Panc1 (cell line): ENCODE measurements around the gene APPL1. TPM values are rescaled to one million over a fixed set of nuclear protein-coding genes. Genes with fewer than 3 reads are reported as not detected.

Source experiments
- ATAC-seq: fragments of 200-7000 bp; cut with Tn5 transposase; 2 replicates; pipeline ENCODE4 v1.9.1; 2020; ENCODE audit warnings: mild to moderate bottlenecking, moderate library complexity
- BruUV-seq: library from RNA; stranded (reverse); fragments of 400-500 nt; replicated peaks from 2 replicates; lab custom pipeline; 2021; lab: Mats Ljungman, UMichigan
- CTCF ChIA-PET: fragments of 300-600 bp; sonication (Branson Sonifier 250); formaldehyde crosslinking; loops from one replicate; lab custom pipeline; 2022; ENCODE audit warnings: antibody characterized with exemption; lab: Charles Lee
- POLR2A ChIA-PET: fragments of 300-600 bp; sonication (Branson Sonifier 250); formaldehyde crosslinking; loops from one replicate; lab custom pipeline; 2022; ENCODE audit warnings: antibody characterized with exemption; lab: Charles Lee
- DNase-seq: peaks from one replicate; pipeline ENCODE4 v3.0.0-alpha.2; 2010; ENCODE audit warnings: low read depth, low spot score
- H3K27ac ChIP-seq: 2 replicates; pipeline ENCODE4 v1.5.1; 2011; ENCODE audit warnings: mild to moderate bottlenecking, low read length, inconsistent platforms
- H3K27me3 ChIP-seq: fragments of 200-500 bp; sonication (Bioruptor generic); 2 replicates; pipeline ENCODE4 v1.6.0; 2014; ENCODE audit warnings: low read length, inconsistent platforms; ENCODE audit not compliant: control insufficient read depth, insufficient read depth
- H3K36me3 ChIP-seq: fragments of 200-500 bp; sonication (Bioruptor generic); 2 replicates; pipeline ENCODE4 v1.5.1; 2014; ENCODE audit warnings: inconsistent platforms, mild to moderate bottlenecking, low read length, moderate library complexity; ENCODE audit not compliant: control insufficient read depth, insufficient read depth
- H3K4me1 ChIP-seq: 2 replicates; pipeline ENCODE4 v1.5.1; 2011; ENCODE audit warnings: inconsistent platforms, mild to moderate bottlenecking, low read length, moderate library complexity; ENCODE audit not compliant: control insufficient read depth, insufficient read depth
- H3K4me3 ChIP-seq, 2 experiments: 2 replicates each; pipeline ENCODE4 v1.5.1; 2011 to 2012; ENCODE audit warnings: low read depth in 2 of 2, low read length in 2 of 2, mild to moderate bottlenecking in 2 of 2, inconsistent platforms in 1 of 2, moderate library complexity in 1 of 2
- H3K9me3 ChIP-seq: fragments of 200-500 bp; sonication (Bioruptor generic); 2 replicates; pipeline ENCODE4 v1.5.1; 2014; ENCODE audit warnings: low read depth, mild to moderate bottlenecking, inconsistent platforms, low read length, moderate library complexity; ENCODE audit not compliant: control insufficient read depth, insufficient read depth
- POLR2AphosphoS5 ChIP-seq: IDR thresholded peaks from 2 replicates; pipeline ENCODE4 v1.6.1; 2012; ENCODE audit warnings: mild to moderate bottlenecking, low read depth, low read length, moderate library complexity
- SIN3A ChIP-seq: IDR thresholded peaks from 2 replicates; pipeline ENCODE4 v1.6.1; 2012; ENCODE audit warnings: low read depth, mild to moderate bottlenecking, low read length, moderate library complexity, borderline replicate concordance; ENCODE audit not compliant: insufficient read depth
- TCF7L2 ChIP-seq: IDR thresholded peaks from 2 replicates; pipeline ENCODE4 v1.6.1; 2011; ENCODE audit warnings: mild to moderate bottlenecking, low read depth, low read length, inconsistent platforms
- in situ Hi-C: cut with HindIII; loops from 2 replicates; pipeline ENCODE4 v1.10.0; 2016; ENCODE audit warnings: low sequenced_read_pairs, low pct_unique_long_range_greater_than_20kb
- intact Hi-C: fragments of 100-400 bp; cut with micrococcal nuclease; formaldehyde crosslinking; loops from one replicate; pipeline ENCODE4 v1.10.0; 2022; ENCODE audit not compliant: unreplicated experiment
- total RNA-seq: library from RNA; stranded (reverse); gene quantifications from one replicate; pipeline ENCODE4 v1.2.1, GENCODE V29; 2021; ENCODE audit not compliant: unreplicated experiment
- TF ChIP-seq, protein P1 (sequence below): fragments of 450-650 bp; IDR thresholded peaks from 2 replicates; pipeline ENCODE4 v1.5.1; 2017; ENCODE audit warnings: mild to moderate bottlenecking
- TF ChIP-seq, protein P2 (sequence below), 2 experiments: IDR thresholded peaks; 2 replicates each; pipeline ENCODE4 v1.6.1; 2011 to 2012; ENCODE audit warnings: low read depth in 2 of 2, control low read depth in 1 of 2, low read length in 1 of 2, mild to moderate bottlenecking in 1 of 2, moderate library complexity in 1 of 2; ENCODE audit not compliant: insufficient read depth in 1 of 2

APPL1 gene
- total RNA-seq, 1 experiment from 2014 or later, result 36.3 TPM

DNA sequence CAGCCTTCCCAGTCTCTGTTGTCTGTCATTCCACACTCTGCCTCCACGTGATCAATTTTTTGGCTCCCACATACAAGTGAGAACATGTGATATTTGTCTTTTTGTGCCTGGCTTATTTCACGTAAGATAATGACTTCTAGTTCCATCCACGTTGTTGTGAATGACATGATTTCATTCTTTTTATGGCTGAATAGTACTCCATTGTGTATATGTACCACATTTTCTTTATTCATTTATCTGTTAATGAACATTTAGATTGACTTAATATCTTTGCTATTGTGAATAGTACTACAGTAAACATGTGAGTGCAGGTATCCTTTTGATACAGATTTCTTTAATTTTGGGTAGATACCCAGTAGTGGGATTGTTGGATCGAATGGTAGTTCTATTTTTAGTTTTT is 33.6 kb downstream of the APPL1 start:
- H3K4me3 ChIP-seq, result no peak overlapping the region
- H3K4me1 ChIP-seq, result no peaks in the 10 kb centered on the region
- POLR2A ChIA-PET, result no interaction called here
- H3K27ac ChIP-seq, result no peak overlapping the region
- CTCF ChIA-PET, result no interaction called here
- in situ Hi-C loops (no loop called here), intact Hi-C loops (no loop called here)
- ATAC-seq, result no peak
- TF ChIP-seq SIN3A (no peak), POLR2AphosphoS5 (no peak), TCF7L2 (no peak)
- TF ChIP-seq, protein P1, sequence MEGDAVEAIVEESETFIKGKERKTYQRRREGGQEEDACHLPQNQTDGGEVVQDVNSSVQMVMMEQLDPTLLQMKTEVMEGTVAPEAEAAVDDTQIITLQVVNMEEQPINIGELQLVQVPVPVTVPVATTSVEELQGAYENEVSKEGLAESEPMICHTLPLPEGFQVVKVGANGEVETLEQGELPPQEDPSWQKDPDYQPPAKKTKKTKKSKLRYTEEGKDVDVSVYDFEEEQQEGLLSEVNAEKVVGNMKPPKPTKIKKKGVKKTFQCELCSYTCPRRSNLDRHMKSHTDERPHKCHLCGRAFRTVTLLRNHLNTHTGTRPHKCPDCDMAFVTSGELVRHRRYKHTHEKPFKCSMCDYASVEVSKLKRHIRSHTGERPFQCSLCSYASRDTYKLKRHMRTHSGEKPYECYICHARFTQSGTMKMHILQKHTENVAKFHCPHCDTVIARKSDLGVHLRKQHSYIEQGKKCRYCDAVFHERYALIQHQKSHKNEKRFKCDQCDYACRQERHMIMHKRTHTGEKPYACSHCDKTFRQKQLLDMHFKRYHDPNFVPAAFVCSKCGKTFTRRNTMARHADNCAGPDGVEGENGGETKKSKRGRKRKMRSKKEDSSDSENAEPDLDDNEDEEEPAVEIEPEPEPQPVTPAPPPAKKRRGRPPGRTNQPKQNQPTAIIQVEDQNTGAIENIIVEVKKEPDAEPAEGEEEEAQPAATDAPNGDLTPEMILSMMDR, result no peak
- TF ChIP-seq, protein P2, sequence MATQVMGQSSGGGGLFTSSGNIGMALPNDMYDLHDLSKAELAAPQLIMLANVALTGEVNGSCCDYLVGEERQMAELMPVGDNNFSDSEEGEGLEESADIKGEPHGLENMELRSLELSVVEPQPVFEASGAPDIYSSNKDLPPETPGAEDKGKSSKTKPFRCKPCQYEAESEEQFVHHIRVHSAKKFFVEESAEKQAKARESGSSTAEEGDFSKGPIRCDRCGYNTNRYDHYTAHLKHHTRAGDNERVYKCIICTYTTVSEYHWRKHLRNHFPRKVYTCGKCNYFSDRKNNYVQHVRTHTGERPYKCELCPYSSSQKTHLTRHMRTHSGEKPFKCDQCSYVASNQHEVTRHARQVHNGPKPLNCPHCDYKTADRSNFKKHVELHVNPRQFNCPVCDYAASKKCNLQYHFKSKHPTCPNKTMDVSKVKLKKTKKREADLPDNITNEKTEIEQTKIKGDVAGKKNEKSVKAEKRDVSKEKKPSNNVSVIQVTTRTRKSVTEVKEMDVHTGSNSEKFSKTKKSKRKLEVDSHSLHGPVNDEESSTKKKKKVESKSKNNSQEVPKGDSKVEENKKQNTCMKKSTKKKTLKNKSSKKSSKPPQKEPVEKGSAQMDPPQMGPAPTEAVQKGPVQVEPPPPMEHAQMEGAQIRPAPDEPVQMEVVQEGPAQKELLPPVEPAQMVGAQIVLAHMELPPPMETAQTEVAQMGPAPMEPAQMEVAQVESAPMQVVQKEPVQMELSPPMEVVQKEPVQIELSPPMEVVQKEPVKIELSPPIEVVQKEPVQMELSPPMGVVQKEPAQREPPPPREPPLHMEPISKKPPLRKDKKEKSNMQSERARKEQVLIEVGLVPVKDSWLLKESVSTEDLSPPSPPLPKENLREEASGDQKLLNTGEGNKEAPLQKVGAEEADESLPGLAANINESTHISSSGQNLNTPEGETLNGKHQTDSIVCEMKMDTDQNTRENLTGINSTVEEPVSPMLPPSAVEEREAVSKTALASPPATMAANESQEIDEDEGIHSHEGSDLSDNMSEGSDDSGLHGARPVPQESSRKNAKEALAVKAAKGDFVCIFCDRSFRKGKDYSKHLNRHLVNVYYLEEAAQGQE (IDR thresholded peaks at IDR 0.05; ENCODE audit: insufficient read depth in 1 of 2, low read depth in 2 of 2, low read length in 1 of 2), result no peak
- DNase-seq, result no peak
- H3K27me3 ChIP-seq, result no peaks in the 10 kb centered on the region
- peaks cover 17% of the 10 kb centered on the region; the same call in 1 of the 2 replicates for H3K36me3 ChIP-seq
- BruUV-seq, result no TSS peak
- H3K9me3 ChIP-seq, result no peaks in the 10 kb centered on the region

DNA sequence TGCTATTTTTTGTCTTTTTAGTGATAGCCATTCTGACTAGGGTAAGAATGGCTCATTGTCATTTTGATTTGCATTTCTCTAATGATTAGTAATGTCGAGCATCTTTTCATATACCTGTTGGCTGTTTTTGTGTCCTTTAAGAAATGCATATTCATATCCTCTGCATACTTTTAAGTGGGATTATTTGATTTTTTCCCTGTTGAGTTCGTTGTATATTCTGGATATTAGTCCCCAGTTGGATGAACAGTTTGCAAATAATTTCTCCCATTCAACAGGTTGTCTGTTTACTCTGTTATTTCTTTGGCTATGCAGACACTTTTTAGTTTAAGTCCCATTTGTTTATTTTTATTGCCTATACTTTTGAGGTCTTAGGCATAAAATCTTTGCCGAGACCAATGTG is 34.4 kb downstream of the APPL1 start:
- in situ Hi-C loops (no loop called here), intact Hi-C loops (no loop called here)
- Histone ChIP-seq H3K27me3 (no peaks in the 10 kb centered on the region), H3K36me3 (peaks cover 19% of the 10 kb centered on the region; the same call in 1 of the 2 replicates), H3K4me1 (no peaks in the 10 kb centered on the region), H3K27ac (no peak overlapping the region), H3K4me3 (no peak overlapping the region), H3K9me3 (no peaks in the 10 kb centered on the region)
- POLR2A ChIA-PET, result no interaction called here
- no peak for DNase-seq
- BruUV-seq, result no TSS peak
- ATAC-seq, result no peak
- CTCF ChIA-PET, result interaction anchor here (0.6 kb wide), 1 partner anchor 597 kb away, joined by 10 read pairs; no protein-coding TSS in a partner anchor
- TF ChIP-seq SIN3A (no peak), TCF7L2 (no peak), POLR2AphosphoS5 (no peak)
- TF ChIP-seq, protein P1, result no peak
- TF ChIP-seq, protein P2 (IDR thresholded peaks at IDR 0.05; ENCODE audit: insufficient read depth in 1 of 2, low read depth in 2 of 2, low read length in 1 of 2), result no peak
